Mesothelial cell of epicardium (in vitro differentiated cells): ENCODE data around the gene SNPH. TPM values are rescaled to one million over a fixed set of nuclear protein-coding genes. Genes with fewer than 3 reads are reported as not detected.

Source experiments
- DNase-seq, 2 experiments: peaks; one replicate each; pipeline ENCODE4 v3.0.0; 2021; ENCODE audit warnings: low spot score in 2 of 2; ENCODE audit not compliant: unreplicated experiment in 2 of 2
- H3K27ac Mint-ChIP-seq: 2 replicates; pipeline ENCODE4 v1.8.0; 2021; ENCODE audit warnings: mixed read lengths
- H3K27me3 Mint-ChIP-seq: 2 replicates; pipeline ENCODE4 v1.8.0; 2021; ENCODE audit warnings: low read depth, mixed read lengths
- H3K36me3 Mint-ChIP-seq: 2 replicates; pipeline ENCODE4 v1.8.0; 2021; ENCODE audit warnings: mixed read lengths
- H3K4me1 Mint-ChIP-seq: 2 replicates; pipeline ENCODE4 v1.8.0; 2021; ENCODE audit warnings: mixed read lengths
- H3K4me3 Mint-ChIP-seq: 2 replicates; pipeline ENCODE4 v1.8.0; 2021; ENCODE audit warnings: mild to moderate bottlenecking, moderate library complexity, mixed read lengths
- H3K9me3 Mint-ChIP-seq: 2 replicates; pipeline ENCODE4 v1.8.0; 2021; ENCODE audit warnings: mixed read lengths
- CTCF ChIP-seq: fragments of 200-600 bp; sonication (generic); IDR thresholded peaks from one replicate; pipeline ENCODE4 v1.5.0; 2021; ENCODE audit warnings: antibody characterized with exemption; ENCODE audit not compliant: unreplicated experiment
- total RNA-seq: library from RNA; stranded (reverse); gene quantifications from 3 replicates; pipeline ENCODE4 v1.2.1, GENCODE V29; 2021

The SNPH gene
- total RNA-seq, 1 donor from 2014 or later, result 3.4 TPM

- Mint-ChIP-seq H3K9me3 (no peaks in the 10 kb centered on the region), H3K27ac (no peak overlapping the region), H3K36me3 (no peaks in the 10 kb centered on the region), H3K27me3 (peaks cover 8% of the 10 kb centered on the region), H3K4me3 (no peak overlapping the region), H3K4me1 (peaks cover 12% of the 10 kb centered on the region)
- no peak for TF ChIP-seq CTCF
- no peak for DNase-seq
These were observed 58.6 kb downstream of the SNPH start for GRCh38 chr20:1324598-1325172.

DNA sequence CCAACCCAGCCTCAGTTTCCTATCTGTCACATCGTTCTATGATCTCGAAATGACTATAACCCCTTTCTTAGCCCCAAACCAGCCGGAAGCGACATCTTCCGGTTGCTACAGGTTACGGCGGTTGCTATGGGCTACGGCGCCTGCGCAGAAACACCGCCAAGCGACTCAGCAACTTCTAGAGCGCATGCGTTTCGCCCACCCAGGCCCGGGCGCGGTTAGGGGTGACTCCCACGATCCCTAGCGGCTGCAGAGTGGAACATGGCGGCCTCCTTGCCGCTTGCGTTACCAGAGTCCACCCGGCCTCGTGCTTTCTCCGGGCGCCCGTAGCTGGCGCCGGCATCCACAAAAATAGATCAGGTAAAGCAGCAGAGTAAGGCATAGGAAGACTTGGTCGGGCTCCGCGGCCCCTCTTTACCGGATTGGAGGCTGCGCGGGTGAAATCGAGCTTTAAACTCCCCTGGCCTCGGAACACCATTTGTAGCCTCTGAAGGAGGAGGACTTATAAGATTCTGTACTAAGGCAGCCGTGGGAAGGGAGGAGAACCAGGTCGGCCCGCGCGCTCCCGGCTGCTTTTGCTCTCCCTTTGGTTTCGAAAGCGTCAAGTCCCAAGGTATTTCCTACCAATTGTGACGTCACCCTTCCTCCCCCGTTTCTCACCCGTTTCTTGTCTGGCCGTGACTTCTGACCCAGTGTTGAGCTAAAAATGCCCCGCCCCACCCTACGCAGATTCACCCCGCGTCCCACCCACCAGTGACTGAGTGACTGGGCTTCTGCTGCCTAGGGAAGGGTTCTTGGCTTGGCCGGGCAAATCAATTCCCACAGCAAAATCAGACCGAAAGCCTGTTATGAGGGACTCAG lies 59.3 kb downstream of the SNPH start:
- H3K4me3 Mint-ChIP-seq, result no peak overlapping the region
- H3K36me3 Mint-ChIP-seq, result no peaks in the 10 kb centered on the region
- no peaks in the 10 kb centered on the region for H3K9me3 Mint-ChIP-seq
- peaks cover 12% of the 10 kb centered on the region for H3K4me1 Mint-ChIP-seq
- no peak overlapping the region for H3K27ac Mint-ChIP-seq
- peak; percentile 93 to 97 for DNase-seq
- peaks cover 8% of the 10 kb centered on the region for H3K27me3 Mint-ChIP-seq
- peak; percentile 15 for TF ChIP-seq CTCF

DNA sequence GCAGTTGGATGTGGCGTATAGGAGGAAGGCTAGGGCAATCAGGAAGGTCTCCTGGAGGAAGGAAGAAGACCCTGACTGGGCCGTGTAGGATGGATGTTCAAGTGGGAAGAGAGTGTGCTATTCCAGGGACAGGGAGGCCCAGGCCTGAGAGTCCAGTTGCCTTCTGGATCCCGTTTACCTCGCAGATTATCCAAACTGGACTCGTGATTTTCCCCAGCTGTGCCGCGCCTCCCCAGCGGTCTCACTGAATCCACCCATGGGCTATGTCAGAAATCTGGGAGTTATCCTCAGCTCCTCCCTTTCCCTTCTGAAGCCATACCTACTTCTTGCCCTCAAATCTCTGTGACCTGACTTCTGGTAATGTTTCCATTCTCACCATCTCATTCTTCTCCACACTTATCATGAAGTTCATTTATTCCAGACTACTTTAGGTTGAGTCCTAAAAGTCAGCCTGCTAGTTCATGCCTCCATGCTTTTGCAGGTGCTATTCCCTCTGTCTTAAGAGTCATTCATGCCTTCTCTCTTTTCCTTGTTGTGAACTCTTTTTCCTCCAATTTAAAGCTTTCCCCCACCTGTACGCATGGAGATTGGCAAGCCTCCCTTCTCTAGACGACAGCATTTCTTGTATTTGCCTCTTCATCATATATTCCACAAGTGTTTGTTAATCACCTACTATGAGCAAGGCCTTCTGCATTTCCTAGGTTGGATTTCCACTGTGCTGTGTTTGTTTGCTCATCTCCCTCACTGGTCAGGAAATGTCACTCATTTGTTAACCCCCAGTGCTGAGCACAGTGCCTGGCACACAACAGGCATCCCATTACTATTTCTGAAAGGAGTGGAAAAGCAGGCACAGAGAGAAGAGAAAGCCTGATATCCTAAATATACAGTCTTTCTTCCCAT lies 60.2 kb downstream of the SNPH start:
- DNase-seq, result peak in 1 of 2 experiments; percentile 38
- peaks cover 6% of the 10 kb centered on the region for H3K27me3 Mint-ChIP-seq
- H3K4me1 Mint-ChIP-seq, result peaks cover 12% of the 10 kb centered on the region
- no peak overlapping the region for H3K27ac Mint-ChIP-seq
- H3K36me3 Mint-ChIP-seq, result no peaks in the 10 kb centered on the region
- no peaks in the 10 kb centered on the region for H3K9me3 Mint-ChIP-seq
- no peak overlapping the region for H3K4me3 Mint-ChIP-seq
- no peak for TF ChIP-seq CTCF

GRCh38 chr20:1327241-1327653 lies 61.2 kb downstream of the SNPH start:
- Mint-ChIP-seq H3K4me1 (peaks cover 12% of the 10 kb centered on the region), H3K36me3 (no peaks in the 10 kb centered on the region), H3K9me3 (no peaks in the 10 kb centered on the region), H3K27ac (no peak overlapping the region), H3K27me3 (peaks cover under 1% of the 10 kb centered on the region), H3K4me3 (no peak overlapping the region)
- TF ChIP-seq CTCF, result no peak
- peak in 1 of 2 experiments; percentile 29 for DNase-seq

- Mint-ChIP-seq H3K27ac (peak overlapping the region; percentile 28), H3K27me3 (no peaks in the 10 kb centered on the region), H3K36me3 (peaks cover 5% of the 10 kb centered on the region), H3K9me3 (no peaks in the 10 kb centered on the region), H3K4me1 (peaks cover 12% of the 10 kb centered on the region), H3K4me3 (no peak overlapping the region)
- TF ChIP-seq CTCF, result no peak
- peak in 1 of 2 experiments; percentile 25 for DNase-seq
These were observed 62.0 kb downstream of the SNPH start for GRCh38 chr20:1327827-1328679.
